SJSA1 (cell line): ENCODE results near the gene BIRC5. TPM values are rescaled to one million over a fixed set of nuclear protein-coding genes. Genes with fewer than 3 reads are reported as not detected.
A peak's percentile ranks its signal among the peaks of the same experiment; 100 is the strongest.

Experiments used
- DNase-seq, 2 experiments: peaks; one replicate each; pipeline ENCODE4 v3.0.0-alpha.2; 2015 to 2020; ENCODE audit warnings: low spot score in 2 of 2, low read depth in 1 of 2
- H3K27ac ChIP-seq: fragments of 250-450 bp; sonication (Bioruptor Pico); 2 replicates; pipeline ENCODE4 v1.5.1; 2020; ENCODE audit warnings: mild to moderate bottlenecking, moderate library complexity
- H3K27me3 ChIP-seq: fragments of 250-450 bp; sonication (Bioruptor Pico); replicated peaks from 2 replicates; pipeline ENCODE4 v1.5.1; 2020; ENCODE audit warnings: mild to moderate bottlenecking, moderate library complexity
- H3K36me3 ChIP-seq: fragments of 250-450 bp; sonication (Bioruptor Pico); 2 replicates; pipeline ENCODE4 v1.5.1; 2020; ENCODE audit warnings: mild to moderate bottlenecking
- H3K4me1 ChIP-seq: fragments of 250-450 bp; sonication (Bioruptor Pico); replicated peaks from 2 replicates; pipeline ENCODE4 v1.6.1; 2021; ENCODE audit warnings: mild to moderate bottlenecking
- H3K4me3 ChIP-seq: fragments of 250-450 bp; sonication (Bioruptor Pico); 2 replicates; pipeline ENCODE4 v1.5.1; 2020; ENCODE audit warnings: mild to moderate bottlenecking
- H3K9me3 ChIP-seq: fragments of 250-450 bp; sonication (Bioruptor Pico); replicated peaks from 2 replicates; pipeline ENCODE4 v1.5.1; 2020; ENCODE audit warnings: mild to moderate bottlenecking
- total RNA-seq: library from RNA; depleted of rRNA; stranded (reverse); fragments of >200 nt; shearing (Covaris generic); gene quantifications from 2 replicates; pipeline ENCODE4 v1.2.3, GENCODE V29; 2014

BIRC5 gene
- total RNA-seq, 1 experiment from 2014 or later: 301 TPM

GRCh38 chr17:78197147-78197832 is 16.8 kb upstream of the BIRC5 start:
- peaks cover 15% of the 10 kb centered on the region for H3K36me3 ChIP-seq
- H3K9me3 ChIP-seq: no peaks in the 10 kb centered on the region
- H3K4me1 ChIP-seq: peaks cover 11% of the 10 kb centered on the region
- H3K4me3 ChIP-seq: no peak overlapping the region
- DNase-seq: no peak
- H3K27me3 ChIP-seq: no peaks in the 10 kb centered on the region
- no peak overlapping the region for H3K27ac ChIP-seq

- no peak for DNase-seq
- Histone ChIP-seq H3K27ac (no peak overlapping the region), H3K4me1 (peaks cover 11% of the 10 kb centered on the region), H3K36me3 (peaks cover 8% of the 10 kb centered on the region; the same call in 1 of the 2 replicates), H3K9me3 (no peaks in the 10 kb centered on the region), H3K27me3 (no peaks in the 10 kb centered on the region), H3K4me3 (no peak overlapping the region)
Measured at GRCh38 chr17:78200451-78200850, 13.6 kb upstream of the BIRC5 start.

GRCh38 chr17:78202666-78203065 is 11.4 kb upstream of the BIRC5 start:
- peaks cover 3% of the 10 kb centered on the region; the same call in 1 of the 2 replicates for H3K36me3 ChIP-seq
- no peak for DNase-seq
- H3K4me1 ChIP-seq: peaks cover 11% of the 10 kb centered on the region
- no peaks in the 10 kb centered on the region for H3K9me3 ChIP-seq
- H3K4me3 ChIP-seq: no peak overlapping the region
- no peaks in the 10 kb centered on the region for H3K27me3 ChIP-seq
- H3K27ac ChIP-seq: no peak overlapping the region

GRCh38 chr17:78204387-78205123 is 9.5 kb upstream of the BIRC5 start:
- H3K36me3 ChIP-seq: peaks cover 3% of the 10 kb centered on the region; the same call in 1 of the 2 replicates
- H3K27ac ChIP-seq: no peak overlapping the region
- H3K4me1 ChIP-seq: peaks cover 2% of the 10 kb centered on the region
- H3K27me3 ChIP-seq: no peaks in the 10 kb centered on the region
- DNase-seq: no peak
- no peaks in the 10 kb centered on the region for H3K9me3 ChIP-seq
- H3K4me3 ChIP-seq: no peak overlapping the region

- H3K27me3 ChIP-seq: no peaks in the 10 kb centered on the region
- peaks cover 3% of the 10 kb centered on the region; the same call in 1 of the 2 replicates for H3K36me3 ChIP-seq
- H3K4me1 ChIP-seq: no peaks in the 10 kb centered on the region
- H3K9me3 ChIP-seq: no peaks in the 10 kb centered on the region
- DNase-seq: no peak
- H3K27ac ChIP-seq: no peak overlapping the region
- H3K4me3 ChIP-seq: no peak overlapping the region
Measured at GRCh38 chr17:78205124-78205775, 8.8 kb upstream of the BIRC5 start.

- Histone ChIP-seq H3K4me1 (no peaks in the 10 kb centered on the region), H3K9me3 (no peaks in the 10 kb centered on the region), H3K36me3 (peaks cover 3% of the 10 kb centered on the region; the same call in 1 of the 2 replicates), H3K27ac (no peak overlapping the region), H3K27me3 (no peaks in the 10 kb centered on the region), H3K4me3 (no peak overlapping the region)
- DNase-seq: no peak
Measured at GRCh38 chr17:78206298-78206697, 7.8 kb upstream of the BIRC5 start.

- Histone ChIP-seq H3K27me3 (no peaks in the 10 kb centered on the region), H3K36me3 (peaks cover 3% of the 10 kb centered on the region; the same call in 1 of the 2 replicates), H3K4me3 (no peak overlapping the region), H3K9me3 (no peaks in the 10 kb centered on the region), H3K4me1 (no peaks in the 10 kb centered on the region), H3K27ac (no peak overlapping the region)
- DNase-seq: no peak
Measured at GRCh38 chr17:78208486-78208885, 5.6 kb upstream of the BIRC5 start.

GRCh38 chr17:78210111-78210510 is 3.9 kb upstream of the BIRC5 start:
- no peak overlapping the region for H3K27ac ChIP-seq
- no peaks in the 10 kb centered on the region for H3K9me3 ChIP-seq
- H3K4me1 ChIP-seq: peaks cover 4% of the 10 kb centered on the region
- H3K27me3 ChIP-seq: no peaks in the 10 kb centered on the region
- H3K36me3 ChIP-seq: peaks cover 11% of the 10 kb centered on the region
- no peak for DNase-seq
- H3K4me3 ChIP-seq: no peak overlapping the region

GRCh38 chr17:78211032-78211431 is 3.0 kb upstream of the BIRC5 start:
- Histone ChIP-seq H3K27ac (no peak overlapping the region), H3K4me1 (peaks cover 11% of the 10 kb centered on the region), H3K4me3 (no peak overlapping the region), H3K9me3 (no peaks in the 10 kb centered on the region), H3K36me3 (peaks cover 20% of the 10 kb centered on the region), H3K27me3 (no peaks in the 10 kb centered on the region)
- DNase-seq: no peak

GRCh38 chr17:78214706-78215061 is 631 bp downstream of the BIRC5 start:
- Histone ChIP-seq H3K36me3 (peaks cover 55% of the 10 kb centered on the region), H3K4me3 (peak overlapping the region; percentile 79), H3K4me1 (peaks cover 14% of the 10 kb centered on the region), H3K9me3 (no peaks in the 10 kb centered on the region), H3K27ac (peak overlapping the region; percentile 97), H3K27me3 (no peaks in the 10 kb centered on the region)
- DNase-seq: no peak

GRCh38 chr17:78219396-78220150 is 5.5 kb downstream of the BIRC5 start:
- H3K9me3 ChIP-seq: no peaks in the 10 kb centered on the region
- no peak overlapping the region for H3K4me3 ChIP-seq
- H3K27me3 ChIP-seq: no peaks in the 10 kb centered on the region
- H3K4me1 ChIP-seq: peaks cover 11% of the 10 kb centered on the region
- peaks cover 97% of the 10 kb centered on the region for H3K36me3 ChIP-seq
- no peak overlapping the region for H3K27ac ChIP-seq
- DNase-seq: no peak

- DNase-seq: no peak
- no peak overlapping the region for H3K4me3 ChIP-seq
- no peaks in the 10 kb centered on the region for H3K27me3 ChIP-seq
- H3K4me1 ChIP-seq: no peaks in the 10 kb centered on the region
- peaks cover 75% of the 10 kb centered on the region for H3K36me3 ChIP-seq
- H3K27ac ChIP-seq: no peak overlapping the region
- H3K9me3 ChIP-seq: no peaks in the 10 kb centered on the region
Measured at GRCh38 chr17:78223061-78223460, 9.0 kb downstream of the BIRC5 start.

- DNase-seq: no peak
- no peaks in the 10 kb centered on the region for H3K4me1 ChIP-seq
- H3K27ac ChIP-seq: no peak overlapping the region
- H3K27me3 ChIP-seq: no peaks in the 10 kb centered on the region
- peaks cover 68% of the 10 kb centered on the region for H3K36me3 ChIP-seq
- H3K9me3 ChIP-seq: no peaks in the 10 kb centered on the region
- no peak overlapping the region for H3K4me3 ChIP-seq
Measured at GRCh38 chr17:78223765-78224164, 9.7 kb downstream of the BIRC5 start.
